Activated CD8-positive, alpha-beta memory T cell treated with anti-CD3 and anti-CD28 coated beads, Interleukin-2, amount 50 U/mL, for 24 hours (primary cell): Measurements from ENCODE around the gene LDB1.

Source experiments
- DNase-seq: peaks from one replicate; pipeline ENCODE4 v3.0.0-alpha.2; 2020; ENCODE audit errors: extremely low read depth

LDB1 gene

GRCh38 chr10:102135956-102136526 lies 15.9 kb upstream of the LDB1 start:
- no peak for DNase-seq

GRCh38 chr10:102134416-102134815 lies 14.2 kb upstream of the LDB1 start:
- no peak for DNase-seq

DNA sequence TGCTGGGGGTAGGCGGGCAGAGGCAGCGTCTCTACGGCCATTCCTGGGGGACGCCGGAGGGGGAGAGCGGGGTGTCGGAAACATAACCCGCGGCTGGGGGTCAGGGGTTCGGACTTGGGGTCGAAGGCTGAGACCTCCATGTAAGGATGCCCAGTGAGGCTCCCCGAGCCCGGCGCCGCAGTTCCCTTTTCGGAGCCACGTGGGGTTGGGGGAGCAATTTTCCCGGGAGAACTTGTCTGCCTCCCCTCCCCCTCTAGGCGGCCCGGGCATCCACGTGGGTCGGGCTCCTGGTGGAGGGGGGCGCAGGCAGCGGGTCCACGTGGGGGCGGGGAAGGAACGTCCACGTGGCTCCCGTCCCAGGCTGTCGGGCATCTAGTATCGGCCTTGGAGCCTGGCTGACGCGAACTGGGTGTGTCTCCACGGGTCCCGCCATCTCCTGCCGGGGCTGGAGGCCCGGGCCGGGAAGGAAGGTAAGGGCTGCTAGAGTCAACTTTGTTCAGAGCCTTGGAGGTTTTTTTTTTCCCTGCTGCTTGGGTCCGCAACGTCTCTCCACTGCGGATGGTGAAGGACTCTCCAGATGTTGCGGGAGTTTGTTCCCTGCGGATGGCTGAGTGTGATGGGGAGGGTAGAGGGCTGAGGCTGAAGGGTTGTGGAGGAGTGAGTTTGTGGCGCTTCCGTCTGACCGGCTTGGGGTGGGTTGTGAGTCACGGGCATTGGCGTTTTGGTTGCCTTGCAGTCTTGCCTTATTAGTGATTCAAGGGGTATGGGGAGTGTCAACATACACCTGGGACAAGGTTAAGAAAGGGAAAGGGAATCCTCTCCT lies 13.4 kb upstream of the LDB1 start:
- no peak for DNase-seq

- peak; percentile 92 for DNase-seq
Observed at GRCh38 chr10:102132563-102133372, 12.6 kb upstream of the LDB1 start, which contains the start of gene PPRC1. TSS of gene PPRC1 (plus strand) at chr10:102133040. CDS start at chr10:102133069, 29 bp downstream.

- DNase-seq: no peak
Observed at GRCh38 chr10:102132193-102132562, 12.0 kb upstream of the LDB1 start.

DNA sequence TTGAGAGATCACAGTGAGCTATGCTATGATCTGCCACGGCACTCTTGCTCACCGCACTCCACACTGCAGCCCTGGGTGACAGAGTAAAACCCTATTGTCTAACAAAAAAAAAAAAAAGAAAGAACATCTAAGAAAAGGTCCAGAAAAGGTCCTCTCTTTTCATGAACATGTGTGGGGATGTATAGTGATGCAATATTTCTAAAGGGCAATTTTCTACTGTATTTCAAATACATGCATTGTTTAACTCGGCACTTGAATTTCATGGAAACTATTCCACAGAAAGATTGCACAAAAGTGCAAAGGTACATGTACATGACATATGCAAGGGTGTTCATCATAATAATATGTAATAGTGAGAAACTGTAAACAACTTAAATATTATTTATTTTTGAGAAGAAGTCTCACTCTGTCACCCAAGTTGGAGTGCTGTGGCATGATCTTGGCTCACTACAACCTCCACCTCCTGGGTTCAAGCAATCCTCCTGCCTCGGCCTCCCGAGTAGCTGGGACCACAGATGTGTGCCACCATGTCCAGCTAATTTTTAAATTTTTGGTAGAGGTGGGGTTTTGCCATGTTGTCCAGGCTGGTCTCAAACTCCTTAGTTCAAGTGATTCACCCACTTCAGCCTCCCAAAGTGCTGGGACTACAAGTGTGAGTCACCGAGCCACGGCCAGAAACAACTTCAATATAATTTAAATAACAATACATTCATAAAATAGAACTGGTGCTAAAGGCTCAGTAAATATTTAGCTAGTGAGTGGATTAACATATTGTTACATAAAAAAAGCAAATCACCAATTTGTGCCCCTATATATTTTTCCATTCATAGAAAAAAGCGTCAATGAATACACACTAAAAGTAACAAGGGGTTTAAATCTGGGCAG lies 11.4 kb upstream of the LDB1 start:
- DNase-seq: no peak

DNA sequence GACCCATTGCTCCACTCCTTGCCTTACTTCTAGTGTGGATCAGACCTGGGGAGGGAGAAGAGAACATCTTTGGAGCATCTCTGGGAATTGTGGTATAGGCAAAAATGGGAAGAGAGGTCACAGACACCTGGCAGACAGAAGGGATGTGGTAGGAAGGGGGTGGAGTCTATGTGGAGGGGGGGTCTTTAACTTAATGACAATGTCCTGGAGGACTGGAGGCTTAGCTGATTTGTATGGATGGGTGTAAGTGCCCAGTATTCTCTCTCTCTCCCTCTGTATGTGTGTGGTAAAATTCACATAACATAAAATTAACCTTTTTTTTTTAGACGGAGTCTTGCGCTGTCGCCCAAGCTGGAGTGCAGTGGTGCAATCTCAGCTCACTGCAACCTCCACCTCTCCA lies 3.1 kb upstream of the LDB1 start:
- no peak for DNase-seq

GRCh38 chr10:102122450-102122849 lies 2.3 kb upstream of the LDB1 start:
- DNase-seq: no peak

- DNase-seq: no peak
Observed at GRCh38 chr10:102121739-102122372, 1.7 kb upstream of the LDB1 start.

DNA sequence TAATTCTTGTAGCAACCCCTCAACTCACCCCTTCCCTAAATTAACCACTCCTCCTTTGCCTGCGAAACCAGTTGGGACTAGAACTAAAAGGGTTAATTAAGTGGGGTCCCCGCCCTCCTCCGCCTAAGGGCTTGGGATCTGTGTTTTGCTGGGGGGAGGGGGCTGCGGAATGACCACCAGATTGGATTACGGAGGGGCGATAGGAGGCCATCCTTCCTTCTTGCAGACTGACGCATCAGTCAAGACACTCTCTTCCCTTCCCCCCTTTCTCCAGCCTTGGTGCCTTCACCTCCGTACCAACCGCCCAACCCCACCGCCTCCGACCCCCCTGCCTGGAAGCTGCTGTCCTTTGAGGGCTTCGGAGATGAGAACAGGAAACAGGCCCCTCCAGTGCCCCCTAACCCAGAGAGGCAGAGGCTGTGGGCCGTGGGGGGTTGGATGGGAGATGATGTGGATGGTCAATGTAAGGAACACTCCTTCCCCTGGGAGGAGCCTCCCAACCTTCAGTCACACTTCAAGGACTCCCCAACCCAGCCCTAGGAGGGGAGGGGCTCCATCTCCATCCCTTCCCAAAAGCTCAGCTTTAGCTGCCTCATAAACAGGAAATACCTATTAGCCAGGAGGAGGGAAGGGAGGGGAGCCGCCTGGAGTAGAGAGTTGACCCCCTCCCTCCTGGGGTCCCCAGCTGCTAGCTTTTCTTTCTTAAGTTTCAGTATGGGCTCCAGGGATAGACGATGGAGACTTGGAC lies 997 bp upstream of the LDB1 start:
- DNase-seq: no peak

DNA sequence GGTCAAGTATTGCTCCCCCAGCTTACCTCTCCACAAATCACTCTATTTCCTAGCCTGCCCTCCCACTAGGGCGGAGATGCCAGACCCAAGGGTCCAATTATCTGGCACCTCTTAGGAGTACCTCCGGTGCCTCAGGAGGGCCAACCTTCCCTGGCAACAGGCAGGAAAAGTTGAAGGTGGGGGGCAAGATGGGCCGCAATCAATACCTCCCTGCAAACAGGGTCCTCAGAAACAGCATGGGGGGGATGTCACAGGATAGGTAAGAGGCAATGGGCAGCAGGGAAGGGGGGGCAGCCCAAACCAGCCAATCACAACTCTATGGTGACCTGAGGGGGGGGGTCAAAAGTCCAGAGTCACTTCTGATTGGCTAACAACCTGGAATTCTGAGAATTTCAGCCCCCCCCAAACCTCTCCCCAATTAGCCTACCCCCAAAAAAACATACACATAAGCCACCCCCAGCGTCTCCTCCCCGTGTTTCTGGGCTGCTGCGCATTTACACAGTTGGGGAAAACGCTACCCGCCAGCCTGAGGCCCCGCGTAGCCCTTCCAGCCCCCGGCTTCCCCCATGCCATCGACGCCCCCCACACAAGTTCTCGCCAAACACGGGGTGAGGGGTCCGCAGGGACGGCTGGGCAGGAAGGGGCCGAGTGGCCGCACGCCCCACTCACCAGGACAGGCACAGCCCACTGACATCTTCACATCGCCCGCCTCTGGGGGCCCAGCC lies 589 bp downstream of the LDB1 start:
- DNase-seq: no peak

GRCh38 chr10:102118867-102119266 lies 1.3 kb downstream of the LDB1 start:
- no peak for DNase-seq

GRCh38 chr10:102117391-102118159 lies 2.6 kb downstream of the LDB1 start:
- no peak for DNase-seq

DNA sequence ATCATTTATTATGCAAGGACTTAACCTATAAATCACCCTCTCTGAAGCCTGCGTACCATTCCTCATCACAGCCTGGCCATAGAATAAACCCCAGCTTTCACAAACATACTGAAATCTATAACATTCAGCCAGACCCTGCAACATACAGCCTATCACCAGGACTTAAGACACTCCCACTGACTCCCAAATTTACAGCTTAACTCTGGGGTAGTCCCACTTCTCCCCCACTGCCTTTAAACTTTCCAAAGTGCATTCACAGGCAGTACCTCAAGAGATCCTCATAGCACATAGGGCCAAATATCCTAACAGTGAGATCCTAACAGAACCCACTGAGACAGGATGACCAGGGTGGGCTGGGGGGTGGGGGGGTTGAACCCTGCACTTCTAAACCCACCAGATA lies 3.5 kb downstream of the LDB1 start:
- no peak for DNase-seq

DNA sequence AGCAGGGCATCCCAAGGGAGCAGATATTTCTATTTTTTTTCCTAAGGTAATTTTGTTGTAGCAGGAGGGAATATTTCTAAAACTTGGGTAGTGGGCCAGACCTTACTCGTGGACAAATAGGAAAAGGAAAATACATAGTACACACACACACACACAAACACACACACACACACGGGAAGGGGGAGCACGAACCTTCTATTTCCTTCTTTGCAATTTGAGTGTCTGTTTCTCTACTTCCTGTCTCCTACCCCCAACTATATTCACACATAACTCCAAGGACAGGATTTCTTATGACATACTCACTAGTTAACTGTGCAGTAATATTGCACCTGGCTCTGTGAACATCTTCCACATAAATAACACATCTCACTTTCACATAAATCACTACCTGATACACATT lies 4.4 kb downstream of the LDB1 start:
- DNase-seq: no peak

DNA sequence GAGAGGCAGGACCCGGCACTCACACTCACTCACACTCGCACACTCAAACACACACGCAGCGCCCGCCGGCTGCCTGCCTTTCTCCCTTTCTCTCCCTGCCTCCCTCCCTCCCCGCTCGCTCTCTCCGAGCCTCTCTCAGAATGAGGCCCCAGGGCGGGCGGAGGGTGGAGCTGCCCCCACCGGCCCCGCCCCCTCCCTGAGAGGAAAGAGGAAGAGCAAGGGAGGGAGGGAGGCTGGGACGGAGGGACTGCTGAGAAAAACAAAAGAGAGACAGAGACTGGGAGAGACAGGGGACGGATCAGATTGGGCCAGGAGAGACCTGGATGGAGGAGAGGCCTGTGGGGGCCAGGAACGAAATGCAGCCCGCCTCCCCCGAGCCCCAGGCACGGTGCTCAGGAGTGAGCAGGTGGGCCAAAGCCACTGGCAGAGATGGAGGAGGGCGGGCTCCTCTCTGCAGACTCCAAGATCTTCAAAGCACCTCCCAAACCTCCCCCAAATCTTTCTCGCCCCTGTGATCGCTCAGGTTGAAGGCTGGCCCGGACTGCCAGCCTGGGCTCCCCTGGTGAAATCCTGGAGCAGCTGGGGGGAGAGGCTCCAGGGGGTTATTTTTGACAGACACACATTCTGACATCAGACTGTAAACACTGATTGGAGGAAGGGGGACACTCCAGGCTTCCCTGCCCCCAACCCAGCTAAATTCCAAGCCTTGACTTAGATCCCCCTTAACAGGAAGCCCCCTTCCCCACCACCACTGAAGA lies 5.1 kb downstream of the LDB1 start:
- no peak for DNase-seq

DNA sequence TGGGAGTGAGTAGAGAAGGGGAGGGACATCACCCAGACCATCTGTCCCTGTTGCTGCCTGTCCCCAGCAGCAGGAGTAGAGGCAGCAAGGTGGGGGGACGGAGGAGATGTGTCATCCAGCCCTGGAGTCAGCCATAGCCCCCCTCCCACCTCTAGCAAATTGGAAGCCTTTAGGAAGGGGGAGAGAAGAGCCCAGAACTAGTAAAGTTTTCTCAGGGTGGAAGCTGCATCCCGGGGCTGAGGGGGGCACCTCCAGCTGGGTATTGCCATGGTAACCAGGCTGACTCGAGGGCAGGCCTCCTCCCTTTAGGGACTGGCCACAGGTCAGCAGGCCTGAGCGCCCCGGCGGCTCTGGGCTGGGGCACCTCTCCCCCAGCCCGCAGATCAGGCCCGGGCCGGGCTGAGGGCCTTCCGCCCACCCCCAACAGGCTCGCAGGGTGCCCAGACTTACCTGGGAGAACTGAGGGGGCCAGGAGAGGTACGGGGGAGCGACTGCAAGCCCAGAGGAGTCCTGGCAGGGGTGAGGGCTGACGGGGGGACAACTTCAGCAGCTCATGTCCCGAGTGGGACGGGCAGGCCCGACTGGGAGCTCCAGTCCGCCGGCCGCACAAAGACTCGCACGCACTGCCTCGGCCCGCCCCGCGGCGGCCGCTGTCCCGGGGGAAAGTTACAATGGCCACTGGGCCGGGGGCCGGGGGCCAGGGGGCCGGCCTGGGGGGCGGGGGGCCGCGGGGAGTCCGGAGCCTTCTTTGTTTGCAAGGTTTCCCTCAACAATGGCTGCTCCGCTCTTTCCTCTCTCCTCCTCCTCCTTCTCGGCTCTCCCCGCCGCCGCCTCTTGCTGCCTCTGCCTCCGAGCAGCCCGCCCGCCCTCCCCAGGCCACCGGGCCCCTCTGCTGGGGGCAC lies 6.0 kb downstream of the LDB1 start:
- no peak for DNase-seq
